CD14-positive monocyte (primary cell): ENCODE measurements around the gene CHMP1A. TPM values are rescaled to one million over a fixed set of nuclear protein-coding genes. Genes with fewer than 3 reads are reported as not detected.

Source experiments
- DNase-seq, 3 donors: peaks; one replicate each; pipeline ENCODE4 v3.0.0-alpha.2; 2011 to 2022
- H2AFZ ChIP-seq: 2 replicates; pipeline ENCODE4 v1.6.0; 2012; ENCODE audit warnings: mild to moderate bottlenecking, low read depth, low read length, inconsistent platforms; ENCODE audit not compliant: insufficient read depth, poor library complexity, severe bottlenecking
- H3K27ac ChIP-seq, 2 donors: 1 replicate in 1 of 2; 2 replicates in 1 of 2; pipeline ENCODE4 v1.5.1; 2012 to 2013; ENCODE audit warnings: low read length in 2 of 2, control low read depth in 1 of 2, inconsistent platforms in 1 of 2, low read depth in 1 of 2, mild to moderate bottlenecking in 1 of 2
- H3K27me3 ChIP-seq, 2 donors: one replicate each; pipeline versions ENCODE4 v1.6.0 to v1.6.1; 2011 to 2013; ENCODE audit warnings: low read length in 2 of 2; ENCODE audit not compliant: control insufficient read depth in 2 of 2, insufficient read depth in 2 of 2
- H3K36me3 ChIP-seq, 2 donors: replicated peaks in 1 of 2; 1 replicate in 1 of 2; 2 replicates in 1 of 2; pipeline versions ENCODE4 v1.5.1 to v1.6.1; 2012 to 2013; ENCODE audit warnings: low read length in 2 of 2, control low read depth in 1 of 2, inconsistent platforms in 1 of 2, mild to moderate bottlenecking in 1 of 2; ENCODE audit not compliant: insufficient read depth in 2 of 2, control insufficient read depth in 1 of 2
- H3K4me1 ChIP-seq, 2 donors: 1 replicate in 1 of 2; 2 replicates in 1 of 2; pipeline versions ENCODE4 v1.5.1 to v1.6.1; 2012 to 2013; ENCODE audit warnings: low read length in 2 of 2, control low read depth in 1 of 2, inconsistent platforms in 1 of 2, mild to moderate bottlenecking in 1 of 2, moderate library complexity in 1 of 2; ENCODE audit not compliant: insufficient read depth in 2 of 2, control insufficient read depth in 1 of 2
- H3K4me2 ChIP-seq: replicated peaks from 2 replicates; pipeline ENCODE3; 2012; ENCODE audit warnings: low read length, moderate library complexity, mild to moderate bottlenecking; ENCODE audit not compliant: poor library complexity, severe bottlenecking; ENCODE audit errors: extremely low read depth
- H3K4me3 ChIP-seq, 3 experiments: fragments of 200-600 bp in 1 of 3; sonication (generic) in 1 of 3; replicated peaks in 1 of 3; 1 replicate in 2 of 3; 2 replicates in 1 of 3; pipeline ENCODE4 v1.5.1; 2011 to 2013; ENCODE audit warnings: low read length in 3 of 3, mild to moderate bottlenecking in 3 of 3, control low read depth in 2 of 3, low read depth in 2 of 3, inconsistent platforms in 1 of 3, moderate library complexity in 1 of 3
- H3K79me2 ChIP-seq: 2 replicates; pipeline ENCODE4 v1.6.0; 2012; ENCODE audit warnings: mild to moderate bottlenecking, control low read depth, inconsistent platforms, low read length, moderate library complexity; ENCODE audit not compliant: insufficient read depth
- H3K9ac ChIP-seq: 2 replicates; pipeline ENCODE4 v1.6.0; 2017; ENCODE audit warnings: low read length, mild to moderate bottlenecking; ENCODE audit not compliant: insufficient read depth, poor library complexity, severe bottlenecking
- H3K9me3 ChIP-seq, 2 donors: replicated peaks in 1 of 2; 1 replicate in 1 of 2; 2 replicates in 1 of 2; pipeline versions ENCODE4 v1.5.1 to v1.6.1; 2012 to 2013; ENCODE audit warnings: low read length in 2 of 2, control low read depth in 1 of 2; ENCODE audit not compliant: control insufficient read depth in 1 of 2, insufficient read depth in 1 of 2
- H4K20me1 ChIP-seq: 2 replicates; pipeline ENCODE4 v1.6.0; 2012; ENCODE audit warnings: mild to moderate bottlenecking, low read length, control low read depth, moderate library complexity; ENCODE audit not compliant: insufficient read depth
- H3K27ac Mint-ChIP-seq, 7 donors: one replicate each; pipeline ENCODE4 v1.8.0; 2020; ENCODE audit warnings: mild to moderate bottlenecking in 7 of 7, mixed read lengths in 7 of 7, moderate library complexity in 6 of 7, inconsistent platforms in 2 of 7
- H3K27me3 Mint-ChIP-seq, 3 donors: one replicate each; pipeline ENCODE4 v1.8.0; 2021 to 2022; ENCODE audit warnings: low read depth in 3 of 3, mild to moderate bottlenecking in 3 of 3, mixed read lengths in 3 of 3, moderate library complexity in 3 of 3, inconsistent platforms in 1 of 3
- H3K36me3 Mint-ChIP-seq, 2 donors: one replicate each; pipeline ENCODE4 v1.8.0; 2020; ENCODE audit warnings: mixed read lengths in 2 of 2, inconsistent platforms in 1 of 2, mild to moderate bottlenecking in 1 of 2
- H3K4me1 Mint-ChIP-seq: one replicate; pipeline ENCODE4 v1.8.0; 2020; ENCODE audit warnings: mild to moderate bottlenecking, mixed read lengths
- H3K4me3 Mint-ChIP-seq, 2 donors: one replicate each; pipeline ENCODE4 v1.8.0; 2020; ENCODE audit warnings: mild to moderate bottlenecking in 2 of 2, mixed read lengths in 2 of 2, moderate library complexity in 1 of 2
- H3K9me3 Mint-ChIP-seq, 7 donors: one replicate each; pipeline ENCODE4 v1.8.0; 2020 to 2022; ENCODE audit warnings: mixed read lengths in 7 of 7, mild to moderate bottlenecking in 6 of 7, moderate library complexity in 6 of 7, inconsistent platforms in 2 of 7
- CTCF ChIP-seq: fragments of 200-600 bp; IDR thresholded peaks from one replicate; pipeline ENCODE4 v1.8.0; 2022; ENCODE audit warnings: antibody characterized with exemption, mild to moderate bottlenecking
- WGBS: methylation state at CpG from one replicate; pipeline ENCODE4 v1.1.5; 2013; ENCODE audit warnings: missing lambda C conversion rate; ENCODE audit not compliant: insufficient coverage; 5-methylcytosine and 5-hydroxymethylcytosine counted together
- intact Hi-C, 2 donors: fragments of 100-400 bp; cut with micrococcal nuclease; formaldehyde crosslinking; loops; one replicate each; pipeline versions ENCODE4 v1.15.0 to v1.15.1; 2023
- polyA plus RNA-seq, 3 donors: library from polyadenylated mRNA; depleted of rRNA in 1 of 3; unstranded in 2 of 3; stranded (reverse) in 1 of 3; fragments of 300-500 nt in 2 of 3; fragments of >200 nt in 1 of 3; fragmentation: Illumina TruSeq in 2 of 3; gene quantifications; 1 replicate in 2 of 3; 2 replicates in 1 of 3; pipeline ENCODE4 v1.2.3, GENCODE V29; 2012 to 2021

Gene CHMP1A
- polyA plus RNA-seq, 3 donors: 57.3 to 85.7 (median 76.6) TPM

- DNase-seq: no peak
- H3K27me3 Mint-ChIP-seq: peaks cover 7 to 9% (median 9%) of the 10 kb centered on the region in 3 donors
- Histone ChIP-seq H3K4me3 (no peak overlapping the region), H3K4me2 (no peak overlapping the region), H3K27ac (no peak overlapping the region), H3K79me2 (no peaks in the 10 kb centered on the region), H3K9me3 (peaks cover 20 to 28% of the 10 kb centered on the region in 2 donors), H2AFZ (no peak overlapping the region), H3K27me3 (no peaks in the 10 kb centered on the region), H3K4me1 (peaks cover 0 to 5% of the 10 kb centered on the region in 2 donors), H3K36me3 (no peaks in the 10 kb centered on the region), H4K20me1 (no peaks in the 10 kb centered on the region), H3K9ac (no peak overlapping the region)
- peaks cover 7% of the 10 kb centered on the region for H3K4me1 Mint-ChIP-seq
- H3K27ac Mint-ChIP-seq: no peak overlapping the region
- H3K4me3 Mint-ChIP-seq: no peak overlapping the region
- intact Hi-C loops: no loop called here
- 72% methylated on average over 2 of the region's 10 CpGs for WGBS
- peaks cover 12 to 28% (median 22%) of the 10 kb centered on the region in 7 donors for H3K9me3 Mint-ChIP-seq
- no peaks in the 10 kb centered on the region for H3K36me3 Mint-ChIP-seq
- TF ChIP-seq CTCF: no peak
These were observed 19.1 kb downstream of the CHMP1A start for GRCh38 chr16:89638455-89638854.

GRCh38 chr16:89637379-89637778, 20.1 kb downstream of the CHMP1A start:
- peaks cover 8 to 9% (median 9%) of the 10 kb centered on the region in 3 donors for H3K27me3 Mint-ChIP-seq
- H3K9me3 Mint-ChIP-seq: peaks cover 12 to 30% (median 22%) of the 10 kb centered on the region in 7 donors
- no peak overlapping the region for H3K4me3 Mint-ChIP-seq
- Histone ChIP-seq H3K27me3 (no peaks in the 10 kb centered on the region), H3K36me3 (no peaks in the 10 kb centered on the region), H3K27ac (no peak overlapping the region), H3K79me2 (no peaks in the 10 kb centered on the region), H3K9me3 (peaks cover 21 to 34% of the 10 kb centered on the region in 2 donors), H4K20me1 (no peaks in the 10 kb centered on the region), H2AFZ (no peak overlapping the region), H3K4me3 (no peak overlapping the region), H3K9ac (no peak overlapping the region), H3K4me2 (no peak overlapping the region), H3K4me1 (peaks cover 0 to 5% of the 10 kb centered on the region in 2 donors)
- intact Hi-C loops: no loop called here
- H3K27ac Mint-ChIP-seq: no peak overlapping the region
- H3K4me1 Mint-ChIP-seq: peaks cover 7% of the 10 kb centered on the region
- no peak for DNase-seq
- no peaks in the 10 kb centered on the region for H3K36me3 Mint-ChIP-seq
- TF ChIP-seq CTCF: no peak
- 84% methylated on average over 9 of the region's 10 CpGs for WGBS
